OCI-LY7 (cell line): ENCODE results near the gene ANKRD16. TPM values are rescaled to one million over a fixed set of nuclear protein-coding genes. Genes with fewer than 3 reads are reported as not detected.

ENCODE experiments used
- BruUV-seq: library from RNA; stranded (reverse); fragments of 400-500 nt; replicated peaks from 2 replicates; lab custom pipeline; 2021; lab: Mats Ljungman, UMichigan
- CTCF ChIA-PET: fragments of 300-600 bp; sonication (Branson Sonifier 250); formaldehyde crosslinking; loops from one replicate; lab custom pipeline; 2022; ENCODE audit warnings: antibody characterized with exemption; ENCODE audit not compliant: unreplicated experiment; lab: Charles Lee
- POLR2A ChIA-PET: fragments of 300-600 bp; sonication (Branson Sonifier 250); formaldehyde crosslinking; loops from one replicate; lab custom pipeline; 2022; ENCODE audit warnings: antibody characterized with exemption; lab: Charles Lee
- DNase-seq: peaks from one replicate; pipeline ENCODE4 v3.0.0-alpha.2; 2015; ENCODE audit warnings: low spot score
- H2AFZ ChIP-seq: fragments of 200-600 bp; sonication (generic), shearing (Covaris generic); 2 replicates; pipeline ENCODE4 v1.6.1; 2014; ENCODE audit warnings: mild to moderate bottlenecking, antibody characterized with exemption, low read length, moderate library complexity
- H3K27ac ChIP-seq: fragments of 200-600 bp; sonication (generic); 2 replicates; pipeline ENCODE4 v1.5.1; 2014; ENCODE audit warnings: mixed run types, low read depth, mild to moderate bottlenecking, moderate library complexity, low read length, inconsistent platforms; ENCODE audit not compliant: poor library complexity, severe bottlenecking
- H3K36me3 ChIP-seq: fragments of 200-600 bp; sonication (generic); 2 replicates; pipeline ENCODE4 v1.6.1; 2014; ENCODE audit warnings: mild to moderate bottlenecking, antibody characterized with exemption, low read length, moderate library complexity, mixed read lengths; ENCODE audit not compliant: insufficient read depth
- H3K4me1 ChIP-seq: fragments of 200-600 bp; sonication (generic); 2 replicates; pipeline ENCODE4 v1.5.1; 2014; ENCODE audit warnings: mild to moderate bottlenecking, low read length; ENCODE audit not compliant: insufficient read depth, poor library complexity, severe bottlenecking
- H3K4me2 ChIP-seq: fragments of 200-600 bp; sonication (generic); 2 replicates; pipeline ENCODE4 v1.6.1; 2014; ENCODE audit warnings: mild to moderate bottlenecking, low read length
- H3K4me3 ChIP-seq: fragments of 200-600 bp; sonication (generic); 2 replicates; pipeline ENCODE4 v1.5.1; 2014; ENCODE audit warnings: mild to moderate bottlenecking, low read depth, low read length; ENCODE audit not compliant: poor library complexity, severe bottlenecking
- H3K79me2 ChIP-seq: fragments of 200-600 bp; sonication (generic); 2 replicates; pipeline ENCODE4 v1.6.1; 2016; ENCODE audit warnings: low read depth, mild to moderate bottlenecking, low read length, moderate library complexity, mixed read lengths; ENCODE audit not compliant: insufficient read depth
- H3K9me2 ChIP-seq: fragments of 200-600 bp; sonication (generic); 2 replicates; pipeline ENCODE4 v1.6.1; 2016; ENCODE audit warnings: mild to moderate bottlenecking, low read length, mixed read lengths; ENCODE audit not compliant: insufficient read depth
- H3K9me3 ChIP-seq: fragments of 200-600 bp; sonication (generic); 2 replicates; pipeline ENCODE4 v1.6.1; 2014; ENCODE audit warnings: mild to moderate bottlenecking, mixed run types, low read length, mixed read lengths
- H4K20me1 ChIP-seq: fragments of 200-600 bp; sonication (generic); 2 replicates; pipeline ENCODE4 v1.6.1; 2014; ENCODE audit warnings: mild to moderate bottlenecking, antibody characterized with exemption, low read length, moderate library complexity, mixed read lengths; ENCODE audit not compliant: insufficient read depth
- EZH2phosphoT487 ChIP-seq: fragments of 200-600 bp; sonication (generic); IDR thresholded peaks from 2 replicates; pipeline ENCODE4 v1.6.1; 2018; ENCODE audit warnings: low read depth, borderline replicate concordance, mild to moderate bottlenecking, mixed run types, antibody characterized with exemption, low read length, moderate library complexity, mixed read lengths
- intact Hi-C: fragments of 100-400 bp; cut with micrococcal nuclease; formaldehyde crosslinking; loops from one replicate; pipeline ENCODE4 v1.10.0; 2022; ENCODE audit not compliant: unreplicated experiment
- total RNA-seq, 2 experiments: library from RNA; depleted of rRNA in 1 of 2; stranded (reverse); fragments of >200 nt in 1 of 2; shearing (Covaris generic) in 1 of 2; gene quantifications; 2 replicates each; pipeline ENCODE4 v1.2.3, GENCODE V29; 2014 to 2022
- TF ChIP-seq, protein P1 (sequence below): fragments of 200-600 bp; sonication (generic); conservative IDR thresholded peaks from 2 replicates; pipeline ENCODE4 v1.5.1; 2014; ENCODE audit warnings: mild to moderate bottlenecking, antibody characterized with exemption, low read length, moderate library complexity, mixed read lengths

The ANKRD16 gene
- total RNA-seq, 2 experiments from 2014 or later: 7.9 to 12.0 TPM

- POLR2A ChIA-PET: no interaction called here
- H3K79me2 ChIP-seq: no peaks in the 10 kb centered on the region
Measured at GRCh38 chr10:5835446-5836095, 54.1 kb downstream of the ANKRD16 start.

DNA sequence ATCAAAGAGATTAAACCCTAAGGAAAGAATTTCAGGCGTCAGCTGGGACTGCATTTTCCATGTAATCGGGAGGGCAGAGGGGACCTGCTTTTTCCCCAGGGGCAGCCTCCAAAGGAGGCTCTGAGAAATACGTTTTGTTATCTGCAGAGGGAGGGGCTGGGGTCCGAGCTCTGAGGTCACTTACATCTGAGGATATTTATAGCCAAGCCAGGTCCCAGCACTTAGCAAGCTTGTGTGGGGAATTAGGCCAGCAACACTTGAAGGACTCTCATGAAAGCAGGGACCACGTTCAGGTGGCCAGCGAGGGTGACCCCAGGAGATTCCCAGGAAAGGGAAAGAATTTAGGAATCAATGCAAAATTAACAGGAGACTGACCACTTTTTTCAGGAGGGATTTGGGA lies 55.9 kb downstream of the ANKRD16 start:
- Histone ChIP-seq H3K9me3 (no peaks in the 10 kb centered on the region), H3K36me3 (no peaks in the 10 kb centered on the region), H3K4me2 (no peak overlapping the region), H3K27ac (no peak overlapping the region), H3K79me2 (no peaks in the 10 kb centered on the region), H3K4me3 (no peak overlapping the region), H3K9me2 (no peaks in the 10 kb centered on the region), H3K4me1 (peaks cover under 1% of the 10 kb centered on the region), H4K20me1 (no peaks in the 10 kb centered on the region), H2AFZ (no peak overlapping the region)
- CTCF ChIA-PET: no interaction called here
- DNase-seq: no peak
- TF ChIP-seq EZH2phosphoT487: no peak
- TF ChIP-seq, protein P1, sequence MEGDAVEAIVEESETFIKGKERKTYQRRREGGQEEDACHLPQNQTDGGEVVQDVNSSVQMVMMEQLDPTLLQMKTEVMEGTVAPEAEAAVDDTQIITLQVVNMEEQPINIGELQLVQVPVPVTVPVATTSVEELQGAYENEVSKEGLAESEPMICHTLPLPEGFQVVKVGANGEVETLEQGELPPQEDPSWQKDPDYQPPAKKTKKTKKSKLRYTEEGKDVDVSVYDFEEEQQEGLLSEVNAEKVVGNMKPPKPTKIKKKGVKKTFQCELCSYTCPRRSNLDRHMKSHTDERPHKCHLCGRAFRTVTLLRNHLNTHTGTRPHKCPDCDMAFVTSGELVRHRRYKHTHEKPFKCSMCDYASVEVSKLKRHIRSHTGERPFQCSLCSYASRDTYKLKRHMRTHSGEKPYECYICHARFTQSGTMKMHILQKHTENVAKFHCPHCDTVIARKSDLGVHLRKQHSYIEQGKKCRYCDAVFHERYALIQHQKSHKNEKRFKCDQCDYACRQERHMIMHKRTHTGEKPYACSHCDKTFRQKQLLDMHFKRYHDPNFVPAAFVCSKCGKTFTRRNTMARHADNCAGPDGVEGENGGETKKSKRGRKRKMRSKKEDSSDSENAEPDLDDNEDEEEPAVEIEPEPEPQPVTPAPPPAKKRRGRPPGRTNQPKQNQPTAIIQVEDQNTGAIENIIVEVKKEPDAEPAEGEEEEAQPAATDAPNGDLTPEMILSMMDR: no peak
- no TSS peak for BruUV-seq
- POLR2A ChIA-PET: interaction anchor here (0.7 to 1.4 kb wide), 3 partner anchors 9 to 19 kb away, joined by 4 to 5 read pairs (median 4); no protein-coding TSS in a partner anchor
- intact Hi-C loops: no loop called here

More at GRCh38 chr10:5835446-5836095, 54.1 kb downstream of the ANKRD16 start:
- H3K27ac ChIP-seq: no peak overlapping the region
- no peaks in the 10 kb centered on the region for H3K9me2 ChIP-seq
- BruUV-seq: no TSS peak
- intact Hi-C loops: no loop called here
- H2AFZ ChIP-seq: no peak overlapping the region
- CTCF ChIA-PET: no interaction called here
- no peak overlapping the region for H3K4me2 ChIP-seq
- H3K4me1 ChIP-seq: peaks cover 16% of the 10 kb centered on the region
- TF ChIP-seq, protein P1: no peak
- H3K9me3 ChIP-seq: no peaks in the 10 kb centered on the region
- no peaks in the 10 kb centered on the region for H3K36me3 ChIP-seq
- H3K4me3 ChIP-seq: no peak overlapping the region
- DNase-seq: no peak
- no peaks in the 10 kb centered on the region for H4K20me1 ChIP-seq

GRCh38 chr10:5832946-5833345 lies 56.7 kb downstream of the ANKRD16 start:
- intact Hi-C loops: no loop called here

More at GRCh38 chr10:5832946-5833345, 56.7 kb downstream of the ANKRD16 start:
- Histone ChIP-seq H3K36me3 (no peaks in the 10 kb centered on the region), H3K79me2 (no peaks in the 10 kb centered on the region), H3K4me2 (no peak overlapping the region), H2AFZ (no peak overlapping the region), H3K4me1 (no peaks in the 10 kb centered on the region), H3K9me2 (no peaks in the 10 kb centered on the region), H3K9me3 (no peaks in the 10 kb centered on the region), H3K27ac (no peak overlapping the region), H3K4me3 (no peak overlapping the region), H4K20me1 (no peaks in the 10 kb centered on the region)
- TF ChIP-seq, protein P1: no peak
- no peak for TF ChIP-seq EZH2phosphoT487
- ChIA-PET POLR2A (interaction anchor here (0.6 kb wide), 1 partner anchor 142 kb away, joined by 3 read pairs; no protein-coding TSS in a partner anchor), CTCF (no interaction called here)
- no TSS peak for BruUV-seq
- DNase-seq: no peak
